Endothelial cell of umbilical vein (primary cell): ENCODE measurements around the gene VPS37D. TPM values are rescaled to one million over a fixed set of nuclear protein-coding genes. Genes with fewer than 3 reads are reported as not detected.
"Not testable (repeated sequence)": the region's sequence is repeated elsewhere in the genome, so short reads cannot be mapped to it uniquely, and the experiment has no call there.

ENCODE experiments used
- BruUV-seq: library from RNA; stranded (reverse); fragments of 400-500 nt; replicated peaks from 2 replicates; lab custom pipeline; 2021; lab: Mats Ljungman, UMichigan
- CTCF ChIA-PET: fragments of 300-600, 350-600 bp; sonication (Branson Sonifier 250); formaldehyde crosslinking; loops from one replicate; lab custom pipeline; 2021; ENCODE audit warnings: antibody characterized with exemption, inconsistent platforms; lab: Charles Lee
- POLR2A ChIA-PET: fragments of 300-600, 350-600 bp; sonication (Branson Sonifier 250); formaldehyde crosslinking; loops from one replicate; lab custom pipeline; 2021; ENCODE audit warnings: antibody characterized with exemption, inconsistent platforms; lab: Charles Lee
- DNase-seq: peaks from one replicate; pipeline ENCODE4 v3.0.0-alpha.2; 2011; ENCODE audit warnings: low read depth, low spot score
- FAIRE-seq: peaks from 2 replicates; lab custom pipeline; 2011; peaks lifted over from hg19 to GRCh38; lab: Jason Lieb, UNC
- H2AFZ ChIP-seq: 2 replicates; pipeline ENCODE4 v1.6.0; 2012; ENCODE audit warnings: low read depth, low read length, control low read depth, inconsistent platforms
- H3K27ac ChIP-seq: 2 replicates; pipeline ENCODE4 v1.5.1; 2011; ENCODE audit warnings: low read depth, mild to moderate bottlenecking, control low read depth, low read length, moderate library complexity; ENCODE audit not compliant: insufficient read depth
- H3K27me3 ChIP-seq, 2 experiments: 2 replicates each; pipeline versions ENCODE4 v1.6.0 to v1.6.1; 2011; ENCODE audit warnings: low read length in 2 of 2, mixed read lengths in 1 of 2; ENCODE audit not compliant: control insufficient read depth in 2 of 2, insufficient read depth in 2 of 2
- H3K36me3 ChIP-seq, 2 experiments: 2 replicates in 1 of 2; 3 replicates in 1 of 2; pipeline ENCODE4 v1.5.1; 2011; ENCODE audit warnings: low read length in 2 of 2, mild to moderate bottlenecking in 1 of 2, moderate library complexity in 1 of 2; ENCODE audit not compliant: control insufficient read depth in 2 of 2, insufficient read depth in 2 of 2; ENCODE audit errors: extremely low read depth in 1 of 2
- H3K4me1 ChIP-seq: 3 replicates; pipeline ENCODE4 v1.5.1; 2011; ENCODE audit warnings: mild to moderate bottlenecking, low read length; ENCODE audit not compliant: control insufficient read depth, insufficient read depth; ENCODE audit errors: extremely low read depth
- H3K4me2 ChIP-seq: 2 replicates; pipeline ENCODE4 v1.6.1; 2011; ENCODE audit warnings: low read length, control low read depth, mixed read lengths; ENCODE audit not compliant: insufficient read depth
- H3K4me3 ChIP-seq, 3 experiments: fragments of 200-600 bp in 1 of 3; sonication (generic), shearing (Covaris generic) in 1 of 3; replicated peaks in 1 of 3; 2 replicates each; pipeline ENCODE4 v1.5.1; 2011 to 2016; ENCODE audit warnings: control low read depth in 3 of 3, low read length in 3 of 3, mild to moderate bottlenecking in 2 of 3, inconsistent platforms in 1 of 3, low read depth in 1 of 3, moderate library complexity in 1 of 3; ENCODE audit not compliant: insufficient read depth in 1 of 3
- H3K79me2 ChIP-seq: 2 replicates; pipeline ENCODE4 v1.6.0; 2012; ENCODE audit warnings: low read length, inconsistent platforms; ENCODE audit not compliant: control insufficient read depth, insufficient read depth
- H3K9ac ChIP-seq: replicated peaks from 2 replicates; pipeline ENCODE3; 2011; ENCODE audit warnings: low read length, control low read depth; ENCODE audit not compliant: insufficient read depth; ENCODE audit errors: extremely low read depth
- H3K9me1 ChIP-seq: replicated peaks from 3 replicates; pipeline ENCODE4 v1.6.0; 2011; ENCODE audit warnings: mild to moderate bottlenecking, low read length; ENCODE audit not compliant: control insufficient read depth, insufficient read depth; ENCODE audit errors: extremely low read depth
- H3K9me3 ChIP-seq: replicated peaks from 2 replicates; pipeline ENCODE4 v1.5.1; 2012; ENCODE audit warnings: low read length, inconsistent platforms; ENCODE audit not compliant: control insufficient read depth, insufficient read depth
- H4K20me1 ChIP-seq: replicated peaks from 2 replicates; pipeline ENCODE3; 2011; ENCODE audit warnings: mild to moderate bottlenecking, low read length; ENCODE audit not compliant: control insufficient read depth, insufficient read depth; ENCODE audit errors: extremely low read depth
- EZH2 ChIP-seq: IDR thresholded peaks from 2 replicates; pipeline ENCODE4 v1.6.1; 2012; ENCODE audit warnings: borderline replicate concordance, low read depth, mild to moderate bottlenecking, moderate library complexity, low read length, inconsistent platforms; ENCODE audit not compliant: severe bottlenecking
- FOS ChIP-seq: IDR thresholded peaks from 2 replicates; pipeline ENCODE4 v1.6.1; 2011; ENCODE audit warnings: mild to moderate bottlenecking, low read length, moderate library complexity, borderline replicate concordance; ENCODE audit not compliant: insufficient read depth
- GATA2 ChIP-seq: IDR thresholded peaks from 2 replicates; pipeline ENCODE4 v1.7.0; 2011; ENCODE audit warnings: low read depth, mild to moderate bottlenecking, moderate library complexity, mixed read lengths, low read length; ENCODE audit not compliant: insufficient read length, insufficient read depth
- MAX ChIP-seq: IDR thresholded peaks from 2 replicates; pipeline ENCODE4 v1.6.1; 2011; ENCODE audit not compliant: insufficient read depth, insufficient read length
- MYC ChIP-seq: IDR thresholded peaks from one replicate; pipeline ENCODE4 v1.6.1; 2011; ENCODE audit warnings: mild to moderate bottlenecking, low read depth, low read length
- POLR2A ChIP-seq: IDR thresholded peaks from 2 replicates; pipeline ENCODE4 v1.6.1; 2012; ENCODE audit warnings: low read depth, mild to moderate bottlenecking, control low read depth, low read length
- POLR2AphosphoS5 ChIP-seq: IDR thresholded peaks from 2 replicates; pipeline ENCODE4 v1.6.1; 2012; ENCODE audit warnings: low read depth, mild to moderate bottlenecking, control low read depth, low read length, moderate library complexity; ENCODE audit not compliant: insufficient read depth
- dilution Hi-C: fragments of 300-500 bp; cut with MboI; formaldehyde crosslinking; loops from one replicate; pipeline ENCODE4 v1.15.0; 2019; ENCODE audit warnings: low sequenced_read_pairs; ENCODE audit not compliant: extremely low pct_ligation_motif_present
- intact Hi-C: fragments of 100-400 bp; cut with micrococcal nuclease; formaldehyde crosslinking; loops from one replicate; pipeline ENCODE4 v1.10.0; 2022
- polyA plus RNA-seq, 4 experiments: library from polyadenylated mRNA; depleted of rRNA in 3 of 4; stranded (reverse) in 3 of 4; unstranded in 1 of 4; fragments of >200 nt; gene quantifications; 2 replicates each; pipeline versions ENCODE4 v1.2.1 to v1.2.3, GENCODE V29; 2011 to 2012; ENCODE audit warnings: missing spikeins in 1 of 4
- total RNA-seq: library from RNA; stranded (reverse); gene quantifications from 2 replicates; pipeline ENCODE4 v1.2.3, GENCODE V29; 2021

The VPS37D gene
- total and polyA plus RNA-seq, 2 donors (not counting 3 experiments of a cell fraction or from before 2014, with no cell fraction given) = 2.0 to 2.1 TPM

GRCh38 chr7:73652541-73652949, 15.1 kb upstream of the VPS37D start:
- dilution Hi-C loops = no loop called here
- BruUV-seq = no TSS peak
- TF ChIP-seq EZH2 = no peak
- TF ChIP-seq MYC = no peak
- TF ChIP-seq POLR2A = no peak
- TF ChIP-seq GATA2 = no peak
- TF ChIP-seq MAX = no peak
- TF ChIP-seq FOS = no peak
- no peak for TF ChIP-seq POLR2AphosphoS5
- peaks cover 16 to 25% of the 10 kb centered on the region in 2 experiments for H3K27me3 ChIP-seq
- H3K79me2 ChIP-seq = no peaks in the 10 kb centered on the region
- no peak overlapping the region for H2AFZ ChIP-seq
- H3K36me3 ChIP-seq = no peaks in the 10 kb centered on the region
- no peak for FAIRE-seq
- ChIA-PET POLR2A (no interaction called here), CTCF (interaction anchor here (0.7 to 2.4 kb wide), 3 partner anchors 23 to 73 kb away, joined by 3 to 9 read pairs (median 4); no protein-coding TSS in a partner anchor)
- H3K9ac ChIP-seq = no peak overlapping the region
- H3K9me3 ChIP-seq = no peaks in the 10 kb centered on the region
- H3K9me1 ChIP-seq = no peaks in the 10 kb centered on the region
- intact Hi-C loops = no loop called here
- peaks cover 4% of the 10 kb centered on the region for H3K4me1 ChIP-seq
- no peak overlapping the region for H3K4me3 ChIP-seq
- no peak overlapping the region for H3K4me2 ChIP-seq
- DNase-seq = no peak
- no peak overlapping the region for H3K27ac ChIP-seq
- H4K20me1 ChIP-seq = no peaks in the 10 kb centered on the region

- DNase-seq, H3K9me3 ChIP-seq, H3K36me3 ChIP-seq, H2AFZ ChIP-seq, H3K27ac ChIP-seq, FAIRE-seq, BruUV-seq, H3K27me3 ChIP-seq, H3K4me1 ChIP-seq, H3K9me1 ChIP-seq, CTCF ChIA-PET, intact Hi-C loops, H3K4me2 ChIP-seq, H3K9ac ChIP-seq, H3K4me3 ChIP-seq, dilution Hi-C loops, POLR2A ChIA-PET, H3K79me2 ChIP-seq, H4K20me1 ChIP-seq: not testable (repeated sequence)
Measured at GRCh38 chr7:73655309-73655708, 12.3 kb upstream of the VPS37D start.
